NCI-H187 (cell line): ENCODE measurements around the gene CCPG1.

Source experiments
- DNase-seq, 2 experiments: peaks; one replicate each; lab custom pipeline; 2025; lab: John Stamatoyannopoulos, UW

Gene CCPG1

DNA sequence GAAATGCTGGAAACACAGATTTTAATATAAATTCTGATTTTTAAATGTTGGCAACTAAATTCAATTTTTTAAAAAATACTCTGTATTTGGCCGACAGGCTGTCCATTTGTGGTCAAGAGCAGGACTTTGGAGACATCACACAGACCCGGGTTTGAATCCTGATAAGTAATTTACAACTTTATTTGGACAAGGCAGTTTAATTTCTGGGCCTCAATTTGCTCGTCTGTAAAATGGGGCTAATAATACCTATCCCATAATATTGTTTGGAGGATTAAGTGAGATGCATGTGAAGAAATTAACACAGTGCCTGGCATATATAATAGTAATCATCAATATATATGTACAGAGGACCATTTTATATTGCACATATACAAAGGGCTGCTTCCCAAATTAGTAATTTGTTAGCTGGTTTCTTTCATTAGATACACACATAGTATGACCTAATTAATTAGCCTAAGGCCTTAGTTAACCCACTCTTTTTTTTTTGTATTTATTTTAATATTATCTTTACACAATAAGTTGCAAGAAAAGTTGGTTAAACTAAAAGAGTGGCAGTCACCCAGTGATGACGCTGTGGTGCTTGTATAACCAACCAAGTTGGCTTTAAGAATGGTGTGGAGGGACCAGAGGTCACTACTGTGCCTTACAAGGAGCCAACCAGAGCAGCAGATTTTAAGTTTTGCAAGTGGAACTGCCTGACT, 88.5 kb downstream of the CCPG1 start:
- no peak for DNase-seq

DNA sequence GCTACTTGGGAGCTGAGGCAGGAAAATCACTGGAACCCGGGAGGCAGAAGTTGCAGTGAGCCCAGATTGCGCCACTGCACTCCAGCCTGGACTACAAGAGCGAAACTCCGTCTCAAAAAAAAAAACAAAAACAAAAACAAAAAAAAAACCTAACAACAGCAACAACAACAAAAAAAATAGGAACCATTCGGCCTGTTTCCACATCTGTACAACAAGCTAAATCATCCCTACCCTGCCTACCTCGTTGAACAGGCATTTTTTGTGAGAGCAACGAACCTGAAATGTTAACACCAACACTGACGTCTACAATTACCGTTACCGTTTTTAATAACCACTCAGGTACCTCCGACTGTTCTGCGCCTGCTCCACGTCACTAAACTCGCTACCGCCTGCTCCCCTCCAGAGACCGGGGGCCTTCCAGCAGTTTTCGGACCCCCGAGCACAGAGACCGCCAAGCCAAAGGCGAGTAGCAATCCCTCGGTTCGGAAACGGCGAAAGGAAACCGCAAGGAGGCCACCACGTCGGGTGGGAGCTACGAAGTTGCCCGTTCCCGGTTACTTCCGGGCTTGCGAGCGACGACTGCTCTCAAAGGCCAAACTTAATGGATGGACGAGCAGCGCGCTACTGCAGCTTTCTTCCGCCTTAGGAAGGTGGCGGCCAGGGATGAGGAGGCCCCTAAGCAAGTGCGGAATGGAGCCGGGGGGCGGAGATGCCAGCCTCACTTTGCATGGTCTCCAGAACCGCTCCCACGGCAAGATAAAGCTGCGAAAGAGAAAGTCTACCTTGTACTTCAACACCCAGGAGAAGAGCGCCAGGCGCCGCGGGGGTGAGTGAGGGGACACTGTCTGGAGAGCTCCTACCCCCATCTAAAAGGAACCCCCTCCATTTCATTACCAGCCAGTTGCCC, 89.3 kb downstream of the CCPG1 start, which contains the start of the genes PIGB and PIGBOS1:
Gene PIGB, plus strand, starts transcription at position 635 of the 907 bp plus-strand sequence. Its CDS starts 29 bp downstream, at position 664.
Gene PIGBOS1, minus strand, starts transcription at position 536 of the 907 bp plus-strand sequence. CDS start 1,331 bp downstream, outside the sequence.
- DNase-seq = peak; percentile 33 to 49
